ENCODE data around the gene LAS1L. TPM values are rescaled to one million over a fixed set of nuclear protein-coding genes. Genes with fewer than 3 reads are reported as not detected.
"Not testable (repeated sequence)": the region's sequence is repeated elsewhere in the genome, so short reads cannot be mapped to it uniquely, and the experiment has no call there.

LAS1L gene
- total RNA-seq, 1 donor: 14.1 TPM

- TF ChIP-seq CTCF (IDR thresholded peaks at IDR 0.05; ENCODE audit: extremely low read depth, low read depth, low read length): no peak
- Histone ChIP-seq H3K4me2 (ENCODE audit: insufficient read depth, low read length) (no peak overlapping the region), H2AFZ (ENCODE audit: low read length) (no peak overlapping the region), H3K27ac (ENCODE audit: low read depth, low read length) (no peak overlapping the region), H3K36me3 (ENCODE audit: insufficient read depth, low read length) (no peaks in the 10 kb centered on the region), H3K79me2 (ENCODE audit: insufficient read depth, low read length) (no peaks in the 10 kb centered on the region), H3K27me3 (ENCODE audit: insufficient read depth, low read length) (no peaks in the 10 kb centered on the region), H3K4me1 (ENCODE audit: insufficient read depth, low read length) (no peaks in the 10 kb centered on the region), H3K4me3 (ENCODE audit: insufficient read depth, low read length) (no peak overlapping the region), H3K9me3 (ENCODE audit: low read depth, low read length) (no peaks in the 10 kb centered on the region), H4K20me1 (ENCODE audit: insufficient read depth, low read length) (no peaks in the 10 kb centered on the region)
- DNase-seq (ENCODE audit: insufficient read length, low spot score, missing footprints): no peak
These were observed 38.4 kb upstream of the LAS1L start for GRCh38 chrX:65572971-65573370.

- not testable (repeated sequence) for H3K4me3 ChIP-seq (ENCODE audit: insufficient read depth, low read length); H3K36me3 ChIP-seq (ENCODE audit: insufficient read depth, low read length); H3K4me1 ChIP-seq (ENCODE audit: insufficient read depth, low read length); H3K4me2 ChIP-seq (ENCODE audit: insufficient read depth, low read length); H3K9me3 ChIP-seq (ENCODE audit: low read depth, low read length); DNase-seq (ENCODE audit: insufficient read length, low spot score, missing footprints); H4K20me1 ChIP-seq (ENCODE audit: insufficient read depth, low read length); H3K27ac ChIP-seq (ENCODE audit: low read depth, low read length); H2AFZ ChIP-seq (ENCODE audit: low read length); H3K79me2 ChIP-seq (ENCODE audit: insufficient read depth, low read length); H3K27me3 ChIP-seq (ENCODE audit: insufficient read depth, low read length)
These were observed 28.3 kb upstream of the LAS1L start for GRCh38 chrX:65562850-65563249.

GRCh38 chrX:65551489-65552339 is 17.1 kb upstream of the LAS1L start:
- Histone ChIP-seq H4K20me1 (ENCODE audit: insufficient read depth, low read length) (no peaks in the 10 kb centered on the region), H2AFZ (ENCODE audit: low read length) (no peak overlapping the region), H3K27me3 (ENCODE audit: insufficient read depth, low read length) (no peaks in the 10 kb centered on the region), H3K36me3 (ENCODE audit: insufficient read depth, low read length) (no peaks in the 10 kb centered on the region), H3K4me3 (ENCODE audit: insufficient read depth, low read length) (no peak overlapping the region), H3K4me1 (ENCODE audit: insufficient read depth, low read length) (no peaks in the 10 kb centered on the region), H3K27ac (ENCODE audit: low read depth, low read length) (no peak overlapping the region), H3K79me2 (ENCODE audit: insufficient read depth, low read length) (no peaks in the 10 kb centered on the region), H3K9me3 (ENCODE audit: low read depth, low read length) (no peaks in the 10 kb centered on the region), H3K4me2 (ENCODE audit: insufficient read depth, low read length) (no peak overlapping the region)
- no peak for TF ChIP-seq CTCF (IDR thresholded peaks at IDR 0.05; ENCODE audit: extremely low read depth, low read depth, low read length)
- no peak for DNase-seq (ENCODE audit: insufficient read length, low spot score, missing footprints)

- no peaks in the 10 kb centered on the region for H3K9me3 ChIP-seq (ENCODE audit: low read depth, low read length)
- H3K4me3 ChIP-seq (ENCODE audit: insufficient read depth, low read length): no peak overlapping the region
- H3K79me2 ChIP-seq (ENCODE audit: insufficient read depth, low read length): no peaks in the 10 kb centered on the region
- H3K27me3 ChIP-seq (ENCODE audit: insufficient read depth, low read length): peaks cover under 1% of the 10 kb centered on the region
- no peak overlapping the region for H3K27ac ChIP-seq (ENCODE audit: low read depth, low read length)
- no peak overlapping the region for H2AFZ ChIP-seq (ENCODE audit: low read length)
- no peaks in the 10 kb centered on the region for H3K4me1 ChIP-seq (ENCODE audit: insufficient read depth, low read length)
- no peak for DNase-seq (ENCODE audit: insufficient read length, low spot score, missing footprints)
- no peaks in the 10 kb centered on the region for H3K36me3 ChIP-seq (ENCODE audit: insufficient read depth, low read length)
- no peak for TF ChIP-seq CTCF (IDR thresholded peaks at IDR 0.05; ENCODE audit: extremely low read depth, low read depth, low read length)
- H4K20me1 ChIP-seq (ENCODE audit: insufficient read depth, low read length): no peaks in the 10 kb centered on the region
- no peak overlapping the region for H3K4me2 ChIP-seq (ENCODE audit: insufficient read depth, low read length)
These were observed 16.5 kb upstream of the LAS1L start for GRCh38 chrX:65551086-65551485.
